ENCODE results near the gene CCP110. TPM values are rescaled to one million over a fixed set of nuclear protein-coding genes. Genes with fewer than 3 reads are reported as not detected.
A peak's percentile ranks its signal among the peaks of the same experiment; 100 is the strongest.

The CCP110 gene
- total RNA-seq, 1 donor from 2014 or later = 73.8 TPM

GRCh38 chr16:19595043-19595767 is 71.5 kb downstream of the CCP110 start:
- DNase-seq (ENCODE audit: low spot score in 2 of 2) (no peak), FAIRE-seq (no peak)

- no peak for DNase-seq (ENCODE audit: low spot score in 2 of 2)
- FAIRE-seq = no peak
Observed at GRCh38 chr16:19598805-19599510, 75.2 kb downstream of the CCP110 start.

- no peak for DNase-seq (ENCODE audit: low spot score in 2 of 2)
- no peak for FAIRE-seq
Observed at GRCh38 chr16:19599968-19600716, 76.4 kb downstream of the CCP110 start.

- FAIRE-seq (peak; percentile 81), DNase-seq (ENCODE audit: low spot score in 2 of 2) (peak; percentile 26 to 48)
Observed at GRCh38 chr16:19601083-19601976, 77.6 kb downstream of the CCP110 start.

Other genes with a start within 250 kb of the CCP110 start
- gene CLEC19A, start 238.2 kb upstream of the CCP110 start, total RNA-seq = under 0.01 TPM
- gene TMC5, start 106.1 kb upstream of the CCP110 start, total RNA-seq = 0.41 TPM
- 43.6 TPM for gene GDE1, start 1.8 kb upstream of the CCP110 start, total RNA-seq
- gene VPS35L, start 31.8 kb downstream of the CCP110 start, total RNA-seq = 55.8 TPM
- gene KNOP1, start 194.3 kb downstream of the CCP110 start, total RNA-seq = 20.0 TPM
- 10.2 TPM for gene IQCK, start 194.3 kb downstream of the CCP110 start, total RNA-seq